HepG2 (cell line): ENCODE results near the gene ZNF75A. TPM values are rescaled to one million over a fixed set of nuclear protein-coding genes. Genes with fewer than 3 reads are reported as not detected.
A peak's percentile ranks its signal among the peaks of the same experiment; 100 is the strongest.

Source experiments
- ATF7-NPFF ChIP-seq: sonication (generic); formaldehyde crosslinking; IDR thresholded peaks from 2 replicates; pipeline ENCODE4 v1.8.1; 2023; ENCODE audit warnings: mild to moderate bottlenecking, low read depth, missing genetic modification reagents, moderate library complexity
- NR2F6 ChIP-seq, 2 experiments: IDR thresholded peaks; 2 replicates each; pipeline ENCODE4 v1.6.1; 2016; ENCODE audit warnings: antibody characterized with exemption in 1 of 2, mild to moderate bottlenecking in 1 of 2
- PAX8 ChIP-seq: sonication (generic); formaldehyde crosslinking; IDR thresholded peaks from 2 replicates; pipeline ENCODE4 v1.8.0; 2022; ENCODE audit warnings: mild to moderate bottlenecking, missing genetic modification reagents, borderline replicate concordance
- SALL1 ChIP-seq: sonication (generic); formaldehyde crosslinking; IDR thresholded peaks from 2 replicates; pipeline ENCODE4 v1.8.0; 2022; ENCODE audit warnings: mild to moderate bottlenecking, missing genetic modification reagents
- TEAD2 ChIP-seq: sonication (generic); formaldehyde crosslinking; IDR thresholded peaks from 2 replicates; pipeline ENCODE4 v1.9.0; 2021; ENCODE audit warnings: missing genetic modification reagents
- ZBTB42 ChIP-seq: sonication (generic); formaldehyde crosslinking; IDR thresholded peaks from 2 replicates; pipeline ENCODE4 v1.5.0; 2020; ENCODE audit warnings: mild to moderate bottlenecking, missing genetic modification reagents
- ZFAT ChIP-seq: sonication (generic); formaldehyde crosslinking; conservative IDR thresholded peaks from 2 replicates; pipeline ENCODE4 v1.8.1; 2023; ENCODE audit warnings: missing genetic modification reagents, inconsistent platforms
- ZFP82 ChIP-seq: sonication (generic); formaldehyde crosslinking; IDR thresholded peaks from 2 replicates; pipeline ENCODE4 v1.5.1; 2020; ENCODE audit warnings: mild to moderate bottlenecking, missing genetic modification reagents, borderline replicate concordance
- ZNF34 ChIP-seq: sonication (generic); formaldehyde crosslinking; IDR thresholded peaks from 2 replicates; pipeline ENCODE4 v1.4.0; 2020; ENCODE audit warnings: mild to moderate bottlenecking, missing genetic modification reagents, borderline replicate concordance
- ZNF446 ChIP-seq: sonication (generic); formaldehyde crosslinking; IDR thresholded peaks from 2 replicates; pipeline ENCODE4 v1.5.0; 2020; ENCODE audit warnings: mild to moderate bottlenecking, missing genetic modification reagents
- ZNF746 ChIP-seq: sonication (generic); formaldehyde crosslinking; IDR thresholded peaks from 2 replicates; pipeline ENCODE4 v1.8.0; 2022; ENCODE audit warnings: mild to moderate bottlenecking, missing genetic modification reagents
- polyA plus RNA-seq, 8 experiments: library from polyadenylated mRNA; depleted of rRNA in 3 of 8; stranded (reverse) in 7 of 8; unstranded in 1 of 8; fragments of >200 nt; fragmentation: Illumina TruSeq in 4 of 8; extraction: Trizol in 4 of 8; gene quantifications; 2 replicates each; pipeline versions ENCODE4 v1.2.1 to v1.2.3, GENCODE V29; 2011 to 2016; ENCODE audit warnings: low read depth in 4 of 8, missing spikeins in 1 of 8, mixed read lengths in 1 of 8; ENCODE audit not compliant: insufficient read depth in 1 of 8
- total RNA-seq, 5 experiments: library from RNA; depleted of rRNA; stranded (reverse); fragments of >200 nt; fragmentation: Illumina TruSeq; extraction: Trizol; gene quantifications; 2 replicates each; pipeline ENCODE4 v1.2.3, GENCODE V29; 2016; ENCODE audit warnings: low read depth in 1 of 5
- TF ChIP-seq, protein P1 (sequence below): sonication (generic); formaldehyde crosslinking; conservative IDR thresholded peaks from 2 replicates; pipeline ENCODE4 v1.4.0; 2020; ENCODE audit warnings: missing genetic modification reagents
- TF ChIP-seq, protein P2 (sequence below): sonication (generic); formaldehyde crosslinking; IDR thresholded peaks from 2 replicates; pipeline ENCODE4 v1.5.0; 2020; ENCODE audit warnings: mild to moderate bottlenecking, missing genetic modification reagents
- TF ChIP-seq, protein P3 (sequence below): sonication (generic); formaldehyde crosslinking; IDR thresholded peaks from 2 replicates; pipeline ENCODE4 v1.4.0; 2020; ENCODE audit warnings: missing genetic modification reagents
- TF ChIP-seq, protein P4 (sequence below): sonication (generic); formaldehyde crosslinking; IDR thresholded peaks from 2 replicates; pipeline ENCODE4 v1.4.0; 2020; ENCODE audit warnings: missing genetic modification reagents, borderline replicate concordance
- TF ChIP-seq, protein P5 (sequence below): sonication (generic); formaldehyde crosslinking; IDR thresholded peaks from 2 replicates; pipeline ENCODE4 v1.4.0; 2020; ENCODE audit warnings: mild to moderate bottlenecking, missing genetic modification reagents
- TF ChIP-seq, protein P6 (sequence below): sonication (generic); formaldehyde crosslinking; IDR thresholded peaks from 2 replicates; pipeline ENCODE4 v1.5.1; 2020; ENCODE audit warnings: missing genetic modification reagents, mild to moderate bottlenecking, borderline replicate concordance

The ZNF75A gene
- total and polyA plus RNA-seq, 2 of the 13 experiments (the other 11 are each of a cell fraction or from before 2014, with no cell fraction given), result 1.4 to 2.1 TPM

DNA sequence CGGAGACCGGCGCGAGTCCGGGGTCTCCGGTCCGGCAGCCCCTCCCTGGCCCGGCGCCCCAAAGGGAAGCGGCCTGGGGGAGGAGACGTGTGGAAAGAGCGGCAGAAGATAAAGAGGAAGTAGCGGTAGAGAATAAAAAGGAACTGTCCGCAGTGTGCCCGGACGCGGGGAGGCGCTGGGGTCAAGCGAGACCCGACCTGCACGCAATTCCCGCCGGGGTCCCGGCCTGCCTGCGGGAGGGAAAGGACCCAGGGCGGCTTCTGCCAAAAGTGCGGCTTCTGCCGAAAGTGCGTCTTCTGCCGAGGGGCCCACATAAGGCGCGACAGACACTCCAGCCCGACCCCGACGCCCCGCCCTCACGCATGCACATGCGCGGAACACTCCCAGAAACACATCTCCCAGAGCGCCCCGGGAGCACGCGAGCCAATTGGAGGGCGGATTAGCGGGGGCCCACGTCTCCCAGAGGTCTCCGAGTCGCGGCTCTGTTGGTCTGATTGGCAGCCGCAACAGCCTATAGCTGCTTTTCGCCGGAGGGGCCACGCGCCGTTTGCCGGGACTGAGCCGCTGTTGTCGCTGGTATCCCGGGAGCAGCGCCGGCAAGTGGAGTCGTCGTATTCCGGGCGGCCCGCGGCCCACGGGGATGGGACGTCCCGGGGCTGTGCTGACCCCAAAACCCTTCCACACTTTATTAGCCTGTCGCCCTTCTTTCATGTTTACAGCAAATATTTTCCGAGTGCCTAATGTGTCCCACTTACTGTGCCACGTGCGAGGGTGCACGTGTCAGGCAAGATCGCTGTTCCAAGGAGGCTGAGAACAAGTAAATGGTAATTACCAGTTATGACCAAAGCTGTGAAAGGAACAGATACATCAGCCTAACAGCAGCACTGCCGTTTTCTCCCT, 40.9 kb upstream of the ZNF75A start (continued):
- TF ChIP-seq, protein P1, sequence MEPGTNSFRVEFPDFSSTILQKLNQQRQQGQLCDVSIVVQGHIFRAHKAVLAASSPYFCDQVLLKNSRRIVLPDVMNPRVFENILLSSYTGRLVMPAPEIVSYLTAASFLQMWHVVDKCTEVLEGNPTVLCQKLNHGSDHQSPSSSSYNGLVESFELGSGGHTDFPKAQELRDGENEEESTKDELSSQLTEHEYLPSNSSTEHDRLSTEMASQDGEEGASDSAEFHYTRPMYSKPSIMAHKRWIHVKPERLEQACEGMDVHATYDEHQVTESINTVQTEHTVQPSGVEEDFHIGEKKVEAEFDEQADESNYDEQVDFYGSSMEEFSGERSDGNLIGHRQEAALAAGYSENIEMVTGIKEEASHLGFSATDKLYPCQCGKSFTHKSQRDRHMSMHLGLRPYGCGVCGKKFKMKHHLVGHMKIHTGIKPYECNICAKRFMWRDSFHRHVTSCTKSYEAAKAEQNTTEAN (CRISPR knock-in tag), result peak; percentile 41; the same call in 1 of the 2 replicates
- TF ChIP-seq NR2F6 (IDR thresholded peaks at IDR 0.05), result 0 out of 2 replicates have a peak, but pooled peaks have one; percentile 16
- TF ChIP-seq NR2F6 (CRISPR knock-in tag; IDR thresholded peaks at IDR 0.05), result no peak; the same call in 1 of the 2 replicates
- peak; percentile 98 for TF ChIP-seq ZFAT (CRISPR knock-in tag)
- TF ChIP-seq, protein P2, sequence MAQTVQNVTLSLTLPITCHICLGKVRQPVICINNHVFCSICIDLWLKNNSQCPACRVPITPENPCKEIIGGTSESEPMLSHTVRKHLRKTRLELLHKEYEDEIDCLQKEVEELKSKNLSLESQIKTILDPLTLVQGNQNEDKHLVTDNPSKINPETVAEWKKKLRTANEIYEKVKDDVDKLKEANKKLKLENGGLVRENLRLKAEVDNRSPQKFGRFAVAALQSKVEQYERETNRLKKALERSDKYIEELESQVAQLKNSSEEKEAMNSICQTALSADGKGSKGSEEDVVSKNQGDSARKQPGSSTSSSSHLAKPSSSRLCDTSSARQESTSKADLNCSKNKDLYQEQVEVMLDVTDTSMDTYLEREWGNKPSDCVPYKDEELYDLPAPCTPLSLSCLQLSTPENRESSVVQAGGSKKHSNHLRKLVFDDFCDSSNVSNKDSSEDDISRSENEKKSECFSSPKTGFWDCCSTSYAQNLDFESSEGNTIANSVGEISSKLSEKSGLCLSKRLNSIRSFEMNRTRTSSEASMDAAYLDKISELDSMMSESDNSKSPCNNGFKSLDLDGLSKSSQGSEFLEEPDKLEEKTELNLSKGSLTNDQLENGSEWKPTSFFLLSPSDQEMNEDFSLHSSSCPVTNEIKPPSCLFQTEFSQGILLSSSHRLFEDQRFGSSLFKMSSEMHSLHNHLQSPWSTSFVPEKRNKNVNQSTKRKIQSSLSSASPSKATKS (CRISPR knock-in tag), result peak; percentile 72; the same call in 1 of the 2 replicates
- peak; percentile 79 for TF ChIP-seq SALL1 (CRISPR knock-in tag)
- TF ChIP-seq ZBTB42 (CRISPR knock-in tag), result 0 out of 2 replicates have a peak, but pooled peaks have one; percentile 36
- TF ChIP-seq TEAD2 (CRISPR knock-in tag), result no peak; the same call in 1 of the 2 replicates
- TF ChIP-seq, protein P3, sequence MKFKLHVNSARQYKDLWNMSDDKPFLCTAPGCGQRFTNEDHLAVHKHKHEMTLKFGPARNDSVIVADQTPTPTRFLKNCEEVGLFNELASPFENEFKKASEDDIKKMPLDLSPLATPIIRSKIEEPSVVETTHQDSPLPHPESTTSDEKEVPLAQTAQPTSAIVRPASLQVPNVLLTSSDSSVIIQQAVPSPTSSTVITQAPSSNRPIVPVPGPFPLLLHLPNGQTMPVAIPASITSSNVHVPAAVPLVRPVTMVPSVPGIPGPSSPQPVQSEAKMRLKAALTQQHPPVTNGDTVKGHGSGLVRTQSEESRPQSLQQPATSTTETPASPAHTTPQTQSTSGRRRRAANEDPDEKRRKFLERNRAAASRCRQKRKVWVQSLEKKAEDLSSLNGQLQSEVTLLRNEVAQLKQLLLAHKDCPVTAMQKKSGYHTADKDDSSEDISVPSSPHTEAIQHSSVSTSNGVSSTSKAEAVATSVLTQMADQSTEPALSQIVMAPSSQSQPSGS (CRISPR knock-in tag), result peak; percentile 69
- TF ChIP-seq PAX8 (CRISPR knock-in tag), result no peak; the same call in 1 of the 2 replicates
- TF ChIP-seq ZFP82, result peak; percentile 51; the same call in 1 of the 2 replicates
- 0 out of 2 replicates have a peak, but pooled peaks have one; percentile 22 for TF ChIP-seq ATF7-NPFF
- TF ChIP-seq ZNF446 (CRISPR knock-in tag), result peak; percentile 93
- TF ChIP-seq, protein P4, sequence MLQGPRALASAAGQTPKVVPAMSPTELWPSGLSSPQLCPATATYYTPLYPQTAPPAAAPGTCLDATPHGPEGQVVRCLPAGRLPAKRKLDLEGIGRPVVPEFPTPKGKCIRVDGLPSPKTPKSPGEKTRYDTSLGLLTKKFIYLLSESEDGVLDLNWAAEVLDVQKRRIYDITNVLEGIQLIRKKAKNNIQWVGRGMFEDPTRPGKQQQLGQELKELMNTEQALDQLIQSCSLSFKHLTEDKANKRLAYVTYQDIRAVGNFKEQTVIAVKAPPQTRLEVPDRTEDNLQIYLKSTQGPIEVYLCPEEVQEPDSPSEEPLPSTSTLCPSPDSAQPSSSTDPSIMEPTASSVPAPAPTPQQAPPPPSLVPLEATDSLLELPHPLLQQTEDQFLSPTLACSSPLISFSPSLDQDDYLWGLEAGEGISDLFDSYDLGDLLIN, result 0 out of 2 replicates have a peak, but pooled peaks have one; percentile 41
- TF ChIP-seq, protein P5, sequence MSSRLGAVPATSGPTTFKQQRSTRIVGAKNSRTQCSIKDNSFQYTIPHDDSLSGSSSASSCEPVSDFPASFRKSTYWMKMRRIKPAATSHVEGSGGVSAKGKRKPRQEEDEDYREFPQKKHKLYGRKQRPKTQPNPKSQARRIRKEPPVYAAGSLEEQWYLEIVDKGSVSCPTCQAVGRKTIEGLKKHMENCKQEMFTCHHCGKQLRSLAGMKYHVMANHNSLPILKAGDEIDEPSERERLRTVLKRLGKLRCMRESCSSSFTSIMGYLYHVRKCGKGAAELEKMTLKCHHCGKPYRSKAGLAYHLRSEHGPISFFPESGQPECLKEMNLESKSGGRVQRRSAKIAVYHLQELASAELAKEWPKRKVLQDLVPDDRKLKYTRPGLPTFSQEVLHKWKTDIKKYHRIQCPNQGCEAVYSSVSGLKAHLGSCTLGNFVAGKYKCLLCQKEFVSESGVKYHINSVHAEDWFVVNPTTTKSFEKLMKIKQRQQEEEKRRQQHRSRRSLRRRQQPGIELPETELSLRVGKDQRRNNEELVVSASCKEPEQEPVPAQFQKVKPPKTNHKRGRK (CRISPR knock-in tag), result no peak; the same call in 1 of the 2 replicates
- TF ChIP-seq ZNF746, result peak; percentile 87; the same call in 1 of the 2 replicates
- TF ChIP-seq, protein P6, sequence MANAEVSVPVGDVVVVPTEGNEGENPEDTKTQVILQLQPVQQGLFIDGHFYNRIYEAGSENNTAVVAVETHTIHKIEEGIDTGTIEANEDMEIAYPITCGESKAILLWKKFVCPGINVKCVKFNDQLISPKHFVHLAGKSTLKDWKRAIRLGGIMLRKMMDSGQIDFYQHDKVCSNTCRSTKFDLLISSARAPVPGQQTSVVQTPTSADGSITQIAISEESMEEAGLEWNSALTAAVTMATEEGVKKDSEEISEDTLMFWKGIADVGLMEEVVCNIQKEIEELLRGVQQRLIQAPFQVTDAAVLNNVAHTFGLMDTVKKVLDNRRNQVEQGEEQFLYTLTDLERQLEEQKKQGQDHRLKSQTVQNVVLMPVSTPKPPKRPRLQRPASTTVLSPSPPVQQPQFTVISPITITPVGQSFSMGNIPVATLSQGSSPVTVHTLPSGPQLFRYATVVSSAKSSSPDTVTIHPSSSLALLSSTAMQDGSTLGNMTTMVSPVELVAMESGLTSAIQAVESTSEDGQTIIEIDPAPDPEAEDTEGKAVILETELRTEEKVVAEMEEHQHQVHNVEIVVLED (CRISPR knock-in tag), result peak; percentile 89
- TF ChIP-seq ZNF34 (CRISPR knock-in tag), result peak; percentile 64; the same call in 1 of the 2 replicates
